Measurements from ENCODE around the gene NLRP6. TPM values are rescaled to one million over a fixed set of nuclear protein-coding genes. Genes with fewer than 3 reads are reported as not detected.

The NLRP6 gene
- total and polyA plus RNA-seq, 4 donors, result 0.66 to 6.1 (median 0.88) TPM; not detected in 1

DNA sequence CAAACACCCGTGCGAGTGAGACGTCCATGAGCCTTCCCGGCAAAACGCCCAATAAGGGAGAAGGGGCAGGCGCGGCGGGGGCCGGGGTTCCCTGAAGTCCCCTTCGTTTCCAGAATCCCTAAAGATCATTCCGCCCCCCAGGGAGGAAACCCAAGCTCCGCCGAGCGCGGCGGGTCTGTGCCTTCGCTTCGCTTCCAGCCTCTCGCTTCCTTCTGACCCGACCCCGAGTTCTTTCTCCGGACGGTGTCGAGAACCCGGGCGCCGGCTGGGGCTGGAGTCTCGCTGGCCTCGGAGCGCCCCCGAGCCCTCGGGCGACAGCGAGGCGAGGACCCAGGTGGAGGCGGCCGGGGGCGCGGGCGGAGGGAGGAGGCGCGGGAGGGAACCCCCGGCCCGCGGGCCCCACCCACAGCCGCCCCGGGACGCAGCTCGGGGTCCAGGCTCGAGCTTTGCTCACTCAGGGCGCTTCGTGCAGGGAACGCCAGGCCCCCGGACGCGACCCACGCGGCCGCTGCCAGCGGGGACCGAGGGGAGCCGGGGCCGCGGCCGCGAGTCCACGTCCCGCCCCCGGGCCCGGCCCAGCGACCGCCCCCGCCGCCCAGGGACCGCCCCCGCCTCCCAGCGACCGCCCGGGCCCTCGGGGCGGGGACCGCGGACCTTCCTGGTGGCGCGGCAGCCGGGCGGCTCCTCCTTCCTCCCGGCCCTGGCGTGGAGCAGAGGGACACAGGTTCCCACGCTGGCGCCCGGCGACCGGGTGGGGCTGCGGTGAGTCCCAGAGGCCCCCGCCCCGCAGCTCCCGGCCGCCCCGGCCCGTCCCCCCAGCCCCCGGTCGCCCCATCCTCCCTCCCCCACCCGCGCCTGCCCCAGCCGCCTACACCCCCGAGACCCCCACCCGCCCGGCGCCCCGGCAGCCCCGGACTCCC lies 10.5 kb downstream of the NLRP6 start, which contains the start of gene PGGHG:
TSS of gene PGGHG (plus strand) at position 649 of the 920 bp plus-strand sequence. CDS start 691 bp downstream, outside the sequence.
- 0 to 1% methylated on average over 48 to 112 of the region's 112 CpGs for WGBS, 2 donors
- peak; percentile 77 for ATAC-seq (ENCODE audit: low FRiP score)
- H3K36me3 ChIP-seq (ENCODE audit: control insufficient read depth in 1 of 2, insufficient read depth in 2 of 2, low read length in 1 of 2), result no peaks in the 10 kb centered on the region
- no peaks in the 10 kb centered on the region for H3K4me1 ChIP-seq (ENCODE audit: control insufficient read depth in 1 of 2, insufficient read depth in 2 of 2, low read length in 2 of 2)
- no peaks in the 10 kb centered on the region for H3K27me3 ChIP-seq (ENCODE audit: control insufficient read depth in 1 of 2, insufficient read depth in 2 of 2, low read length in 1 of 2)
- intact Hi-C loops (cut with DNase I), result loop anchor here in 1 of 2 donors (5.0 kb wide), 1 partner anchor 36 kb away; no protein-coding TSS in a partner anchor
- peak within 1 kb of the TSS; percentile 51 to 69 for H3K4me3 ChIP-seq (ENCODE audit: low read length in 2 of 2)
- DNase-seq, result peak; percentile 87 to 93
- H3K27ac ChIP-seq (ENCODE audit: low read depth in 1 of 2, low read length in 2 of 2), result no peak within 1 kb of the TSS
- H3K9me3 ChIP-seq (ENCODE audit: control insufficient read depth, low read length), result no peaks in the 10 kb centered on the region

DNA sequence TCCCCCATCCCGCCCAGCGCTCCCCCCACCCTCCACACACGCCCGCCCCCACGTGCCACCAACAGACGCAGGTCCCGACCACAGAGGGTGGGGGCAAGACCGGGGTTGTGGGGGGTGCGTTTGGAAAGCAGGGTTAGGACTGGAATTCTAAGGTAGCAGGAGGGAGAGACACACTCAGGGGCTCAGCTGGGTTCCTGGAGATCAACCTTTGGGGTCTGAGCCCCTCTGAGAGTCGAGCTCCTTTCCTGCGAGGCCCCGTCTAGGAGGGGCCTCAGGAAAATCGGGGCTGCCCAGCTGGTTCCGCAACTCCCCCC lies 11.1 kb downstream of the NLRP6 start:
- Histone ChIP-seq H3K4me3 (ENCODE audit: low read length in 2 of 2) (peak overlapping the region; percentile 30 to 69), H3K36me3 (ENCODE audit: control insufficient read depth in 1 of 2, insufficient read depth in 2 of 2, low read length in 1 of 2) (no peaks in the 10 kb centered on the region), H3K9me3 (ENCODE audit: control insufficient read depth, low read length) (no peaks in the 10 kb centered on the region), H3K27ac (ENCODE audit: low read depth in 1 of 2, low read length in 2 of 2) (no peak overlapping the region), H3K4me1 (ENCODE audit: control insufficient read depth in 1 of 2, insufficient read depth in 2 of 2, low read length in 2 of 2) (no peaks in the 10 kb centered on the region), H3K27me3 (ENCODE audit: control insufficient read depth in 1 of 2, insufficient read depth in 2 of 2, low read length in 1 of 2) (no peaks in the 10 kb centered on the region)
- intact Hi-C loops (cut with DNase I), result loop anchor here in 1 of 2 donors (5.0 kb wide), 1 partner anchor 37 kb away; no protein-coding TSS in a partner anchor
- WGBS, 2 donors, result 17 to 19% methylated on average over 12 to 14 of the region's 14 CpGs
- DNase-seq (peak in 1 of 2 donors; percentile 50), ATAC-seq (ENCODE audit: low FRiP score) (no peak)

DNA sequence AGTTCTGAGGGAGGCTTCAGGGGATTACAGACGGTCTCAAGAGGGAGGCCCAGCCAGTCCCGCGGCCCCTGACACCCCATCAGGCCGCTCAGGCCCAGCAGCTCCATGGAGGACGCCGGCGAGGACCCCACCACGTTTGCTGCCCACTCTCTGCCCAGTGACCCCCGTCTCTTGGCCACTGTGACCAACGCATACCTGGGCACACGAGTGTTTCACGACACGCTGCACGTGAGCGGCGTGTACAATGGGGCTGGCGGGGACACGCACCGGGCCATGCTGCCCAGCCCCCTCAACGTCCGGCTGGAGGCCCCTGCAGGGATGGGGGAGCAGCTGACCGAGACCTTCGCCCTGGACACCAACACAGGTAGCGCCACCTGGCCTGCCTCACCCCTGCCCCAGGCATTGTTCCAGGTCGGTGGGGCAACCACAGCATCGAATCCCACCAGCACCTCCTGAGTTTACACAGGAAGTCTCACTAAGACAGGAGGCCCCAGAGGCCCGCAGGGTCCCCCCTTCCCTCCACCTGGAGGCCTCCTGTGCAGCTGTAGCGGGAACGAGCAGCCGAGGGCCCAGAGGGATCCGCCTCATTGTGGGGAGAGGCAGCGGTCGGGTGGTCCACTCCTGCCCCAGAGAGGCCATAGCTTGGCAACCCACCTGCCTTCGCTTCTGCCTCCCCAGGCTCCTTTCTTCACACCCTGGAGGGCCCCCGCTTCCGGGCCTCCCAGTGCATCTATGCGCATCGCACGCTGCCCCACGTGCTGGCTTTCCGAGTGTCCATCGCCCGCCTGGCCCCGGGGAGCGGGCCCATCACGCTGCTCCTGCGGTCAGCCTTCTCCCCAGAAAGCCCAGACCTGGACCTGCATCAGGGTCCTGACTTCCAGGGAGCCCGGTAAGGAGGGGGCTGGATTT lies 11.8 kb downstream of the NLRP6 start:
- Histone ChIP-seq H3K27ac (ENCODE audit: low read depth in 1 of 2, low read length in 2 of 2) (no peak overlapping the region), H3K9me3 (ENCODE audit: control insufficient read depth, low read length) (no peaks in the 10 kb centered on the region), H3K4me3 (ENCODE audit: low read length in 2 of 2) (no peak overlapping the region), H3K27me3 (ENCODE audit: control insufficient read depth in 1 of 2, insufficient read depth in 2 of 2, low read length in 1 of 2) (no peaks in the 10 kb centered on the region), H3K36me3 (ENCODE audit: control insufficient read depth in 1 of 2, insufficient read depth in 2 of 2, low read length in 1 of 2) (no peaks in the 10 kb centered on the region), H3K4me1 (ENCODE audit: control insufficient read depth in 1 of 2, insufficient read depth in 2 of 2, low read length in 2 of 2) (no peaks in the 10 kb centered on the region)
- ATAC-seq (ENCODE audit: low FRiP score) (no peak), DNase-seq (peak; percentile 48 to 74)
- intact Hi-C loops (cut with DNase I), result loop anchor here in 1 of 2 donors (5.0 kb wide), 1 partner anchor 38 kb away; no protein-coding TSS in a partner anchor
- 89 to 91% methylated on average over 46 to 48 of the region's 48 CpGs for WGBS, 2 donors

DNA sequence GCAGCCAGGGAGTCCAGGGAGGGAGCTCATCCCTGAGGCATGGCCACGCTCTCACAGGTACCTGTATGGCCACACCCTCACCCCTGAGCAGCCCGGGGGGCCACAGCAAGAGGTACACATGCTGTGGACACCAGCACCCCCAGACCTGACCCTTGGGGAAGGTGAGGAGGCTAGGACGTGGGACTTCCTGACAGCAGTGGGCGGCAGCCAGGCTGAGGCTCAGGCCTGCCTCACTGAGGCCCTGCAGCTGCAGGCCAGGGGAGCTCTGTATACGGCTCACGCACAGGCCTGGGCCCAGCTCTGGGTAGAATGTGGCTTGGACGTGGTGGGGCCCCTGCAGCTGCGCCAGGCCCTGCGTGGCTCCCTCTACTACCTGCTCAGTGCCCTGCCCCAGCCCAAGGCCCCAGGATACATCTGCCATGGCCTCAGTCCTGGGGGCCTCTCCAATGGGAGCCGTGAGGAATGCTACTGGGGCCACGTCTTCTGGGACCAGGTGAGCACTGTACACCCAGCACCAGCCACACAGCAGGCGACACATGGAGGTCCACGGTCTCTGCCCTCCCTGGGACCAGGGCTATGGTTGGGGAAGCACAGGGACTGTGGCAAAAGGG lies 12.5 kb downstream of the NLRP6 start:
- Histone ChIP-seq H3K4me3 (ENCODE audit: low read length in 2 of 2) (no peak overlapping the region), H3K9me3 (ENCODE audit: control insufficient read depth, low read length) (no peaks in the 10 kb centered on the region), H3K4me1 (ENCODE audit: control insufficient read depth in 1 of 2, insufficient read depth in 2 of 2, low read length in 2 of 2) (no peaks in the 10 kb centered on the region), H3K27me3 (ENCODE audit: control insufficient read depth in 1 of 2, insufficient read depth in 2 of 2, low read length in 1 of 2) (no peaks in the 10 kb centered on the region), H3K27ac (ENCODE audit: low read depth in 1 of 2, low read length in 2 of 2) (no peak overlapping the region), H3K36me3 (ENCODE audit: control insufficient read depth in 1 of 2, insufficient read depth in 2 of 2, low read length in 1 of 2) (no peaks in the 10 kb centered on the region)
- intact Hi-C loops (cut with DNase I), result no loop called here
- WGBS, 2 donors, result 88 to 93% methylated on average over 13 of the region's 13 CpGs
- DNase-seq, result peak; percentile 49 to 64
- ATAC-seq (ENCODE audit: low FRiP score), result no peak

DNA sequence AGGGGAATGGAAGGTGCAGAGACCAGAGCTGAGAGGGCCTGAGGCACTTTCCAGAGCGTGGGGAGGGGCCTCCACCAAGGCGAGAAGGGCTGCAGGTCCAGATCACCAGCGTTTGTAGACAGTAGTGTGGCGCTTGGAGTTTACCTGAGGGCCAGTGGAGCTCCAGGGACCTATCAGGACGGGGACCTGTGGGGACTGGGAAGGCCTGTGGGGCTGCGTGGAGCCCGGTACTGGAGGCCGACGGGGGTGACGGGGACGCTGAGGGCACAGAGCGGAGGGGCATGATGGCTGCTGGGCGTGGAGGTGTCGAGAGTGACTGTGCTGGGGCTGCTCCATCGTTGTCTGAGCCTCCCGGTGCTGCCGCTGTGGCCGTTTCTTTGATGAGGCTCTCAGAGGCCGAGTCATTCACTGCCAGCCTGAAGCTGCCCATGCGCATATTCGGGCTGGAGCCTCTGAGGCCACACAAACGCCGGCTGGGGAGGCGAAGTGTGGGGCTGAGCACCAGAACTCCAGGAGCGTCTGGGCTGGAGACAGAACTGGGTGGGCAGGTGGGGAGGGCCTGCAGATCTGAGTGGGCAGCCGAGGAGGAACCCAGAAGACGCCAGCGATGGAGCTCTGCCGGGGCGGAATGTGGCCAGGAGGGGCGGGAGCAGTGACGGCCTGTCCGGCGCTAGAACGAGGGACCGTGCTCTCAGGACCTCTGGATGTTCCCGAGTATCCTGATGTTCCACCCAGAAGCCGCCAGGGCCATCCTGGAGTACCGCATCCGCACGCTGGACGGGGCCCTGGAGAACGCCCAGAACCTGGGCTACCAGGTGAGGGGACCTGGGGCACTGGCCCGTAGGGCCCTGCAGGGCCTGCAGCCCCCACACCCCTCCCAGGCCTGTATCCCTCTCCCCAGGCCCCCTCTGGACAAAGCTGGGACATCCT lies 13.3 kb downstream of the NLRP6 start:
- Histone ChIP-seq H3K27ac (ENCODE audit: low read depth in 1 of 2, low read length in 2 of 2) (no peak overlapping the region), H3K9me3 (ENCODE audit: control insufficient read depth, low read length) (no peaks in the 10 kb centered on the region), H3K4me1 (ENCODE audit: control insufficient read depth in 1 of 2, insufficient read depth in 2 of 2, low read length in 2 of 2) (no peaks in the 10 kb centered on the region), H3K36me3 (ENCODE audit: control insufficient read depth in 1 of 2, insufficient read depth in 2 of 2, low read length in 1 of 2) (no peaks in the 10 kb centered on the region), H3K27me3 (ENCODE audit: control insufficient read depth in 1 of 2, insufficient read depth in 2 of 2, low read length in 1 of 2) (no peaks in the 10 kb centered on the region), H3K4me3 (ENCODE audit: low read length in 2 of 2) (no peak overlapping the region)
- DNase-seq, result peak; percentile 51 to 74
- ATAC-seq (ENCODE audit: low FRiP score), result no peak
- 89 to 90% methylated on average over 39 to 44 of the region's 44 CpGs for WGBS, 2 donors
- intact Hi-C loops (cut with DNase I), result no loop called here

DNA sequence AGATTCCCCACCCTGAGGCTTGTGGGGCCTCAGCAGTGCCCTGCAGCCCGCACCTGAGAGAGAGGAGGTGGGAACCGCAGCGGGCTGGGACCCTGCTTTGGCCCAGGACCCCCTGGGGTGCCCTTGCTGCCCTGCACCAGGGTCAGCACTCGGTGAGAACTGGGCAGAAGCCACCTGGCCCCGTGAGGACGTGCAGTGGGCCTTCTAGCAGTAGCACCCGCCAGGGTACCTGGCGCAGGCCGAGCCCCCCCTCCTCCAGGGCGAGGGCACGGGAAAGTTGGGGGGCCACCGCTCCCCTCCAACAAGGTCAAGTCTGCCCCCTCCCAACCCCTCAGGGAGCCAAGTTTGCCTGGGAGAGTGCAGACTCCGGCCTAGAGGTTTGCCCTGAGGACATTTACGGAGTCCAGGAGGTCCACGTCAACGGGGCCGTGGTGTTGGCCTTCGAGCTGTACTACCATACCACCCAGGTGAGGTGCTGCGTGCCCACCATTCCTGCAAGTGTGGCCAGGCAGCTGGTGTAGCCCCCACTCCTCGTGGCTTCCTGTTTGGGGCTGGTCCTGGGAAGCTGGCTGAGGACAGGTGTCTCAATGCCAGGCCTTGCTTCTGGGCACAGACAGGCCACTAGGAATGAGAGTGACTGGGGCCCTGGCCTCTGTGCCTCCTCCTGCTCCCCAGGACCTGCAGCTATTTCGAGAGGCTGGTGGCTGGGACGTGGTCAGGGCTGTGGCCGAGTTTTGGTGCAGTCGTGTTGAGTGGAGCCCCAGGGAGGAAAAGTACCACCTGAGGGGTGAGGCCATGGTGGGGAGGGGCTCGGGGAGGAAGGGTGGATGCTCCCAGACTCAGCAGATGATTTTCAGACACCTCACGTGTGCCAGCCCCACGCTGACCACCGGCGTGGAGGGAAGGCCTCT lies 14.3 kb downstream of the NLRP6 start:
- DNase-seq (peak; percentile 45 to 76), ATAC-seq (ENCODE audit: low FRiP score) (no peak)
- Histone ChIP-seq H3K4me1 (ENCODE audit: control insufficient read depth in 1 of 2, insufficient read depth in 2 of 2, low read length in 2 of 2) (no peaks in the 10 kb centered on the region), H3K9me3 (ENCODE audit: control insufficient read depth, low read length) (no peaks in the 10 kb centered on the region), H3K27ac (ENCODE audit: low read depth in 1 of 2, low read length in 2 of 2) (no peak overlapping the region), H3K27me3 (ENCODE audit: control insufficient read depth in 1 of 2, insufficient read depth in 2 of 2, low read length in 1 of 2) (no peaks in the 10 kb centered on the region), H3K4me3 (ENCODE audit: low read length in 2 of 2) (no peak overlapping the region), H3K36me3 (ENCODE audit: control insufficient read depth in 1 of 2, insufficient read depth in 2 of 2, low read length in 1 of 2) (no peaks in the 10 kb centered on the region)
- 92 to 95% methylated on average over 29 of the region's 29 CpGs for WGBS, 2 donors
- intact Hi-C loops (cut with DNase I), result no loop called here

DNA sequence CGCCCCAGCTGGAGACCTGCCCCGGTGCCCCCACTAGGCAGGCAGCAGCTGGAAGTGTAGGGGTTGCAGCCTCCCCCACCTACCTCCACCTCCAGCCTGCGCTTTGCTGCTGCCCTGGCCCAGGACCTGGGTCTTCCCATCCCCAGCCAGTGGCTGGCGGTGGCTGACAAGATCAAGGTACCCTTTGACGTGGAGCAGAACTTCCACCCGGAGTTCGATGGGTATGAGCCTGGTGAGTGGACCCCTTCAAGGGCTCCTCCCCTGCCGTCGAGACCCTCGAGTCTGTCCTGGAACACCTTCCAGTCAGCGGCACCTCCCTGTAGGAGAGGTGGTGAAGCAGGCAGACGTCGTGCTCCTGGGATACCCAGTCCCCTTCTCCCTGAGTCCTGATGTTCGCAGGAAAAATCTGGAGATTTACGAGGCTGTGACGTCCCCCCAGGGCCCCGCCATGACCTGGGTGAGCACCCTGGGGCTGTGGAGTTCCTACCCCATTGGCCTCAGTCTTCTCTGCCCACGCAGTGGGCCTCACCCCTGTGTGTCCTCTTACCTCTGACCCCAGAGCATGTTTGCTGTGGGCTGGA lies 15.2 kb downstream of the NLRP6 start:
- no peak overlapping the region for H3K4me3 ChIP-seq (ENCODE audit: low read length in 2 of 2)
- no peaks in the 10 kb centered on the region for H3K36me3 ChIP-seq (ENCODE audit: control insufficient read depth in 1 of 2, insufficient read depth in 2 of 2, low read length in 1 of 2)
- H3K27me3 ChIP-seq (ENCODE audit: control insufficient read depth in 1 of 2, insufficient read depth in 2 of 2, low read length in 1 of 2), result no peaks in the 10 kb centered on the region
- no peaks in the 10 kb centered on the region for H3K9me3 ChIP-seq (ENCODE audit: control insufficient read depth, low read length)
- no peak overlapping the region for H3K27ac ChIP-seq (ENCODE audit: low read depth in 1 of 2, low read length in 2 of 2)
- ATAC-seq (ENCODE audit: low FRiP score), result no peak
- peak in 1 of 2 donors; percentile 57 for DNase-seq
- H3K4me1 ChIP-seq (ENCODE audit: control insufficient read depth in 1 of 2, insufficient read depth in 2 of 2, low read length in 2 of 2), result no peaks in the 10 kb centered on the region
- WGBS, 2 donors, result 88 to 89% methylated on average over 18 of the region's 18 CpGs
- intact Hi-C loops (cut with DNase I), result no loop called here

Measured in aorta (tissue), 5 donors.